ENCODE results near the gene PPARG. TPM values are rescaled to one million over a fixed set of nuclear protein-coding genes. Genes with fewer than 3 reads are reported as not detected.

PPARG gene
- total and polyA plus RNA-seq, 10 of the 15 experiments (the other 5 are each of a cell fraction or from before 2014, with no cell fraction given): 0.06 to 0.86 (median 0.12) TPM; not detected in 5

- no TSS peak for BruUV-seq (replicated peaks)
- TF ChIP-seq USF2 (IDR thresholded peaks at IDR 0.05; ENCODE audit: borderline replicate concordance, low read depth, low read length) (no peak), SREBF2 (IDR thresholded peaks at IDR 0.05; ENCODE audit: low read length) (no peak), HDGF (IDR thresholded peaks at IDR 0.05) (no peak), CTCF (IDR thresholded peaks at IDR 0.05 in 2 of 3, conservative IDR thresholded peaks at IDR 0.05 in 1 of 3; ENCODE audit: control insufficient read depth in 2 of 3, extremely low read depth in 1 of 3, insufficient read depth in 1 of 3, low read depth in 3 of 3, low read length in 3 of 3) (no peak), SPI1 (IDR thresholded peaks at IDR 0.05; ENCODE audit: borderline replicate concordance, insufficient read depth, low read depth, low read length) (no peak), KLF5 (IDR thresholded peaks at IDR 0.05; ENCODE audit: partially characterized antibody) (no peak), ZBTB11 (CRISPR knock-in tag; IDR thresholded peaks at IDR 0.05) (no peak), CBX3 (IDR thresholded peaks at IDR 0.05; ENCODE audit: borderline replicate concordance, low read depth) (no peak), MYC (IDR thresholded peaks at IDR 0.05; ENCODE audit: insufficient read depth, insufficient read length, insufficient replicate concordance, low read length, severe bottlenecking) (no peak), NRF1 (conservative IDR thresholded peaks at IDR 0.05; ENCODE audit: low read depth, low read length) (no peak)
- ChIA-PET RAD21 (ENCODE audit: unreplicated experiment) (interaction anchor here (0.8 to 1.6 kb wide), 2 partner anchors 17 to 139 kb away, joined by 3 to 4 read pairs; no protein-coding TSS in a partner anchor), CTCF (interaction anchor here (0.9 kb wide), 1 partner anchor 12 kb away, joined by 5 read pairs; no protein-coding TSS in a partner anchor), SMC1A (ENCODE audit: uncharacterized antibody, unreplicated experiment) (interaction anchor here (1.4 to 2.0 kb wide), 3 partner anchors 8 to 18 kb away, joined by 3 to 7 read pairs (median 3); no protein-coding TSS in a partner anchor), POLR2A (no interaction called here)
- Histone ChIP-seq H3K9ac (ENCODE audit: control insufficient read depth, insufficient read depth, low read length) (no peak overlapping the region), H3K4me2 (ENCODE audit: control insufficient read depth, insufficient read depth) (no peak overlapping the region), H3K79me2 (ENCODE audit: control insufficient read depth, insufficient read depth, low read length) (no peaks in the 10 kb centered on the region), H3K4me1 (ENCODE audit: control insufficient read depth, insufficient read depth, low read length) (no peaks in the 10 kb centered on the region), H4K20me1 (ENCODE audit: control insufficient read depth, insufficient read depth) (no peaks in the 10 kb centered on the region), H3K36me3 (ENCODE audit: control insufficient read depth in 2 of 2, insufficient read depth in 2 of 2, low read length in 1 of 2) (no peaks in the 10 kb centered on the region), H3K27me3 (replicated peaks in 1 of 2; ENCODE audit: control insufficient read depth in 2 of 2, insufficient read depth in 2 of 2, low read length in 1 of 2) (no peaks in the 10 kb centered on the region), H3K4me3 (no peak overlapping the region), H3K9me3 (replicated peaks; ENCODE audit: control insufficient read depth, insufficient read depth, low read length) (no peaks in the 10 kb centered on the region), H2AFZ (ENCODE audit: control insufficient read depth, low read depth, low read length) (no peak overlapping the region), H3K27ac (ENCODE audit: control insufficient read depth, insufficient read depth) (no peak overlapping the region)
- DNase-seq (ENCODE audit: low read depth, low spot score) (no peak), ATAC-seq (peak; percentile 37; the same call in 2 of the 3 replicates), FAIRE-seq (no peak)
- in situ Hi-C loops (cut with MboI): no loop called here
- 46% methylated on average over 2 of the region's 2 CpGs for WGBS (ENCODE audit: insufficient coverage, insufficient replicate concordance, low lambda C conversion rate, missing lambda C conversion rate)
- intact Hi-C loops (cut with micrococcal nuclease; ENCODE audit: unreplicated experiment): no loop called here
These were observed 33.5 kb upstream of the PPARG start for GRCh38 chr3:12255393-12255792.
